HEK293T (cell line): ENCODE results near the gene ARHGEF35.
"Not testable (repeated sequence)": the region's sequence is repeated elsewhere in the genome, so short reads cannot be mapped to it uniquely, and the experiment has no call there.

Source experiments
- CTCF ChIA-PET: fragments of 350-600 bp; formaldehyde crosslinking; extraction: SDS; loops from one replicate; lab custom pipeline; 2021; ENCODE audit warnings: antibody characterized with exemption, inconsistent platforms; lab: Yijun Ruan, JAX
- POLR2A ChIA-PET: fragments of 350-600 bp; formaldehyde crosslinking; extraction: SDS; loops from one replicate; lab custom pipeline; 2020; ENCODE audit warnings: antibody characterized with exemption, inconsistent platforms; lab: Yijun Ruan, JAX
- DNase-seq: peaks from one replicate; pipeline ENCODE4 v3.0.0; 2012; ENCODE audit warnings: mixed read lengths; ENCODE audit errors: extremely low spot score
- ARNT ChIP-seq: fragments of 450-650 bp; IDR thresholded peaks from 2 replicates; pipeline ENCODE4 v1.6.1; 2017; ENCODE audit warnings: mild to moderate bottlenecking
- BHLHE40 ChIP-seq: fragments of 450-650 bp; IDR thresholded peaks from 2 replicates; pipeline ENCODE4 v1.6.1; 2016; ENCODE audit warnings: mild to moderate bottlenecking, moderate library complexity, borderline replicate concordance
- CTBP1 ChIP-seq: fragments of 450-650 bp; IDR thresholded peaks from 2 replicates; pipeline ENCODE4 v1.6.1; 2016; ENCODE audit warnings: borderline replicate concordance
- ELF4 ChIP-seq: fragments of 450-650 bp; IDR thresholded peaks from 2 replicates; pipeline ENCODE4 v1.6.1; 2017; ENCODE audit warnings: antibody characterized with exemption
- FOXA1 ChIP-seq: fragments of 450-650 bp; IDR thresholded peaks from 2 replicates; pipeline ENCODE4 v1.6.1; 2016; ENCODE audit warnings: mild to moderate bottlenecking
- FOXK2 ChIP-seq: fragments of 450-650 bp; IDR thresholded peaks from 2 replicates; pipeline ENCODE4 v1.6.1; 2016; ENCODE audit warnings: mild to moderate bottlenecking
- FOXM1 ChIP-seq: fragments of 450-650 bp; IDR thresholded peaks from 2 replicates; pipeline ENCODE4 v1.6.1; 2017; ENCODE audit warnings: mild to moderate bottlenecking, borderline replicate concordance
- HDGF ChIP-seq: fragments of 450-650 bp; IDR thresholded peaks from 2 replicates; pipeline ENCODE4 v1.6.1; 2017; ENCODE audit warnings: antibody characterized with exemption, borderline replicate concordance
- L3MBTL2 ChIP-seq: fragments of 450-650 bp; conservative IDR thresholded peaks from 2 replicates; pipeline ENCODE4 v1.6.1; 2016; ENCODE audit warnings: mild to moderate bottlenecking
- LEF1 ChIP-seq: fragments of 450-650 bp; IDR thresholded peaks from 2 replicates; pipeline ENCODE4 v1.6.1; 2017; ENCODE audit warnings: mild to moderate bottlenecking, borderline replicate concordance
- NFRKB ChIP-seq: fragments of 450-650 bp; IDR thresholded peaks from 2 replicates; pipeline ENCODE4 v1.6.1; 2016; ENCODE audit warnings: mild to moderate bottlenecking, moderate library complexity
- SP1 ChIP-seq: fragments of 450-650 bp; IDR thresholded peaks from 2 replicates; pipeline ENCODE4 v1.6.1; 2017
- SUZ12 ChIP-seq: fragments of 450-650 bp; IDR thresholded peaks from 2 replicates; pipeline ENCODE4 v1.6.1; 2016; ENCODE audit warnings: mild to moderate bottlenecking
- TARDBP ChIP-seq: fragments of 450-650 bp; IDR thresholded peaks from 2 replicates; pipeline ENCODE4 v1.6.1; 2016
- ZNF384 ChIP-seq: fragments of 450-650 bp; IDR thresholded peaks from 2 replicates; pipeline ENCODE4 v1.6.1; 2016
- TF ChIP-seq, protein P1 (sequence below): fragments of 450-650 bp; IDR thresholded peaks from 2 replicates; pipeline ENCODE4 v1.6.1; 2016

Gene ARHGEF35

GRCh38 chr7:144188578-144189171 is 7.0 kb downstream of the ARHGEF35 start:
- CTCF ChIA-PET, DNase-seq, POLR2A ChIA-PET: not testable (repeated sequence)

DNA sequence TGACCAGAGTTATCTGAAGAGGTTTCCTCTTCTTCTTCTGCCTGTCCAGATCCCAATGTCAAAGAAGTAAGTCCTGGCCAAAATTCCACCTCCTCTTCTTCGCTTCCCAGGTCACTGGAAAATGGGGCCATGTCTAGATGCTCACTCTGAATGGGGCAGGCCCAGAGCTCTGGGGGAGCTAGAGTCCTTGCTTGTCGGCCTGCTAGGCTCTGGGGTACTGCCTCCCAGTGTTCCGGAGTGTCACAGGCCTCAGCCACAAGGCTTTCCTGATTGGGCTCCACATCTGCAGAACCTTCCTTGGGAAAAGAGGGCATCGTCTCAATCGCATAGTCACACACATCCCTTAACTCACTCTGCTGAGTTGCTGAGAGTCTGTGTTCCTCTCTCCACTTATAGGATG is 7.8 kb downstream of the ARHGEF35 start:
- CTCF ChIA-PET, POLR2A ChIA-PET, DNase-seq: not testable (repeated sequence)

- CTCF ChIA-PET, POLR2A ChIA-PET, DNase-seq: not testable (repeated sequence)
Measured at GRCh38 chr7:144183166-144183565, 12.5 kb downstream of the ARHGEF35 start, which contains the start of gene CTAGE4. CTAGE4 (plus strand) TSS chr7:144183466; CDS start chr7:144183504, 38 bp downstream.

- DNase-seq, CTCF ChIA-PET, POLR2A ChIA-PET: not testable (repeated sequence)
Measured at GRCh38 chr7:144179165-144179479, 16.5 kb downstream of the ARHGEF35 start.

DNA sequence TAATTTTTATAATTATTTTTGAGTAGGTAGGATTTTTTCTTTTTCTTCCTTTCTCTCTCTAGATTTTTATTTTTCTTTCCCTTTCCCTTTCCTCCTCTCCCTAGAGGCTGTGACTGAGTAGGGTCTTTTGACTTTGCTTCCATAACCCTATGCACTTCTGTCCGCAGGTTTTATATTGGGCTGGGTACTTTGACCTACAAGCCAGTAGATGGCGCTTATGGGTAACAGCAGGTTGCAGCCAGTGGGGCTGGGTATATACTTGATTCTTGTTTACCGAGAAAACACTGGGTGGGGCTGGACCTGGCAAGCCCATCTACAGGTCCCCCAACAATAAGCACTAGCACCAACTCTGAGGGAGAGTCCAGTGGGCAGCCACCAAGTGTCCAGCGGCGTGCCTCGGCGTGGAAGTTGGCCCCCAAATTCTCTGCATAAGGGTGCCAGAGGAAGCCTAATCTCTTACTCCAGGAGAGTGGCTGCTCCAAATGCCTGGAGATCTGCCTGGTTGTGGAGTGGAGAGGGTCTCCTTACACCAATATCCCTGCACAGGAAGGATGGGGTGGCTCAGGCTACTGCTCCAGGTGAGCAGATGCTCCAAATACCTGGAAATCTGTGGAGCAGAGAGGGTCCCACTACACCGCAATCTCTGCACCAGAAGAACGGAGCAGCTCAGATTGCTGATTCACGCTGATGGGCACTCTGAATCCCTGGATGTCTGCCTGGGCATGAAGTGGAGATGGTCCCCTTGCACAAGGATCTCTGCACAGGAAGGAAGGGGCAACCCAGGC is 17.1 kb downstream of the ARHGEF35 start:
- DNase-seq, POLR2A ChIA-PET: not testable (repeated sequence)
- CTCF ChIA-PET = interaction anchor here (1.8 kb wide), 1 partner anchor 213 kb away, joined by 5 read pairs; no protein-coding TSS in a partner anchor

DNA sequence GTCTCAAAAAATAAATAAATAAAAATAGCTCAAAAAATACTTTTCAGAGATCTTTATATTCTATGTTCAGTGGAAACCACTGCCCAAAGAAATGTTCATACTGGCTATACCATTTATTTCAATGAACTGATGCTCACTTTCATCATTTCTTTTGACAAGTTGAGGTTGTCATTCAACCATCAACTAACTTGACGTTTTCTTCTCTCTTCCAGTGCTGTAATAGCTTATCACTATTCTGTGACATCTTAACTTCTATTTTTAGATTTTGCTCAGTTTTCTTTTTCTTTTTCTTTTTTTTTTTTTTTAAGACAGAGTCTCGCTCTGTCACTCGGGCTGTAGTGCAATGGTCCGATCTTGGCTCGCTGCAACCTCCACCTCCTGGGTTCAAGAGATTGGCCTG is 21.0 kb downstream of the ARHGEF35 start:
- POLR2A ChIA-PET = no interaction called here
- no peak for DNase-seq
- TF ChIP-seq FOXA1 = no peak
- no peak for TF ChIP-seq CTBP1
- no peak for TF ChIP-seq BHLHE40
- CTCF ChIA-PET = interaction anchor here (0.6 kb wide), 1 partner anchor 265 kb away, joined by 3 read pairs; no protein-coding TSS in a partner anchor

DNA sequence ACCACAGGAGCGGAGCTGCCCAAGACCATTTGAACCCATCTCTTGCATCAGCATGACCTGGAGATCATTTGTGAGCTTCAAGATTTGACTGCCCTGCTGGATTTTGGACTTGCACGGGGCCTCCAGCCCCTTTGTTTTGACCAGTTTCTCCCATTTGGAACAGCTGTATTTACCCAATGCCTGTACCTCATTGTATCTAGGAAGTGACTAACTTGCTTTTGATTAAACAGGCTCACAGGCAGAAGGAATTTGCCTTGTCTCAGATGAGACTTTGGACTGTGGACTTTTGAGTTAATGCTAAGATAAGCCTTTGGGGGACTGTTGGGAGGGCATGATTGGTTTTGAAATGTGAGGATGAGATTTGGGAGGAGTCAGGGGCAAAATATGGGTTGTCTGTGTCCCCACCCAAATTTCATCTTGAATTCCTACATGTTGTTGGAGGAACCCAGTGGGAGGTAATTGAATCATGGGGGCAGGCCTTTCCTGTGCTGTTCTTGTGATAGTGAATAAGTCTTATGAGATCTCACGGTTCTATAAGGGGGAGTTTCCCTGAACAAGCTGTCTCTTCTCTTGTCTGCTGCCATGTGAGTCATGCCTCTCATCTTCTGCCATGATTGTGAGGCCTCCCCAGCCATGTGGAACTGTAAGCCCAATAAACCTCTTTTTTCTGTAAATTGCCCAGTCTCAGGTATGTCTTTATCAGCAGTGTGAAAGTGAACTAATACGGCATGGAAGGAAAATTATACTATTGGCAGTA is 23.9 kb downstream of the ARHGEF35 start:
- DNase-seq, POLR2A ChIA-PET, CTCF ChIA-PET: not testable (repeated sequence)

DNA sequence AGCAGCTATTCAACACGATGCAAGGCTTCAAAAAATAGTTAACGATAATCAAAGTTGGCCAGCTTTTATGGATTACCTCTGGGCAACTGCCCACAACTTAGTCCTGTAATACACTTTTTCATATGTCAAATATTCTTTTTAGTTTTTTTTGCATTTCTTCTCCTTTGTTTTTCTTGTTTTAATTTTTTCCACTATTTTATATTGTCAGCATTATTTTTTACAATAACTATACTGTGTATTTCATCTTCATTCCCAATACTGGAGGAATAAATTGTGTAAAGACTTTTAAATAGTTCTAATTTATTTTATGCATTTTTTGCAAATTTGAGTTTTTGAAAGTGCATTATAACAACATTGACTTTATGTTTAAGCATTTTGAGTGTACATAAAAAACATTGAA is 30.8 kb downstream of the ARHGEF35 start:
- no peak for DNase-seq
- TF ChIP-seq SUZ12 (no peak), BHLHE40 (no peak), LEF1 (no peak), L3MBTL2 (no peak), FOXA1 (no peak), FOXM1 (no peak), TARDBP (no peak), CTBP1 (no peak), ARNT (no peak), ELF4 (no peak), ZNF384 (no peak), NFRKB (no peak), HDGF (no peak), FOXK2 (no peak), SP1 (no peak)
- TF ChIP-seq, protein P1, sequence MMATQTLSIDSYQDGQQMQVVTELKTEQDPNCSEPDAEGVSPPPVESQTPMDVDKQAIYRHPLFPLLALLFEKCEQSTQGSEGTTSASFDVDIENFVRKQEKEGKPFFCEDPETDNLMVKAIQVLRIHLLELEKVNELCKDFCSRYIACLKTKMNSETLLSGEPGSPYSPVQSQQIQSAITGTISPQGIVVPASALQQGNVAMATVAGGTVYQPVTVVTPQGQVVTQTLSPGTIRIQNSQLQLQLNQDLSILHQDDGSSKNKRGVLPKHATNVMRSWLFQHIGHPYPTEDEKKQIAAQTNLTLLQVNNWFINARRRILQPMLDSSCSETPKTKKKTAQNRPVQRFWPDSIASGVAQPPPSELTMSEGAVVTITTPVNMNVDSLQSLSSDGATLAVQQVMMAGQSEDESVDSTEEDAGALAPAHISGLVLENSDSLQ = no peak
- ChIA-PET POLR2A (no interaction called here), CTCF (no interaction called here)

DNA sequence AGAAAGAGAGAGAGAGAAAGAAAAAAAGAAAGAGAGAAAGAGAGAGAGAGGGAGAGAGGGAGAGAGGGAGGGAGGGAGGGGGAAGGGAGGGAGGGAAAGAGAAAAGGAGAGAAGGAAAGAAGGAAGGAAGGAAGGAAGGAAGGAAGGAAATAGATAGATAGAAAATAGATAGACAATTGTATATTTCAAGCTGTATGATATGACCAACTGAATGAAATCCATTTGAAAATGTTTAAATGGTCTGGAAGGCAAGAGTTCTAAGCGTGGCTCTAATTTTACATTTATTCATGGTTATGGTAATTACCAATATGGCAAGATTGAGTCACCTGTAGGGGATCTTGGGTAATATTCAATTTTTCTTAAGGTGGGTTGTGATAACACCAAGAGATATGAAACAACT is 36.8 kb downstream of the ARHGEF35 start:
- no peak for DNase-seq
- ChIA-PET POLR2A (no interaction called here), CTCF (no interaction called here)
- TF ChIP-seq FOXM1 (no peak), SUZ12 (no peak), TARDBP (no peak), BHLHE40 (no peak), ARNT (no peak), ZNF384 (no peak), FOXA1 (no peak), CTBP1 (no peak), NFRKB (no peak), SP1 (no peak), FOXK2 (no peak), LEF1 (no peak)
- TF ChIP-seq, protein P1 = no peak
